ENCODE measurements around the gene MAP3K4.

GRCh38 chr6:160992980-160993314 lies 1.4 kb downstream of the MAP3K4 start:
- TF ChIP-seq CTCF (IDR thresholded peaks at IDR 0.05) (peak in 1 of 6 experiments; percentile 34), POLR2A (IDR thresholded peaks at IDR 0.05) (no peak)

Measured in esophagus squamous epithelium (tissue), 4 donors.